Activated T-helper 1 cell treated with anti-CD3 and anti-CD28 coated beads, Interleukin-12 subunit alpha, Interleukin-12 subunit beta, Interleukin-2, Interleukin-4 antibody, amounts not matched to agents 30 ng/mL and 10 ng/mL and 1 ng/mL, durations not matched to agents 14 hours and 24 hours and 36 hours (primary cell): ENCODE data around the gene MMP8. TPM values are rescaled to one million over a fixed set of nuclear protein-coding genes. Genes with fewer than 3 reads are reported as not detected.

ENCODE experiments used
- DNase-seq: peaks from one replicate; pipeline ENCODE4 v3.0.0; 2021; ENCODE audit warnings: low spot score
- H3K27ac Mint-ChIP-seq: one replicate; pipeline ENCODE4 v1.8.0; 2021; ENCODE audit warnings: mild to moderate bottlenecking, mixed read lengths
- H3K27me3 Mint-ChIP-seq: one replicate; pipeline ENCODE4 v1.8.0; 2022; ENCODE audit warnings: mild to moderate bottlenecking, moderate library complexity, mixed read lengths; ENCODE audit not compliant: insufficient read depth
- H3K36me3 Mint-ChIP-seq: one replicate; pipeline ENCODE4 v1.8.0; 2021; ENCODE audit warnings: low read depth, mixed read lengths
- H3K4me1 Mint-ChIP-seq: one replicate; pipeline ENCODE4 v1.8.0; 2021; ENCODE audit warnings: low read depth, mixed read lengths
- H3K4me3 Mint-ChIP-seq: one replicate; pipeline ENCODE4 v1.8.0; 2021; ENCODE audit warnings: mild to moderate bottlenecking, moderate library complexity, mixed read lengths
- H3K9me3 Mint-ChIP-seq: one replicate; pipeline ENCODE4 v1.8.0; 2021; ENCODE audit warnings: mixed read lengths
- intact Hi-C: fragments of 100-400 bp; cut with micrococcal nuclease; formaldehyde crosslinking; loops from one replicate; pipeline ENCODE4 v1.15.1; 2024
- total RNA-seq: library from RNA; stranded (reverse); gene quantifications from 2 replicates; pipeline ENCODE4 v1.2.3, GENCODE V29; 2022

Gene MMP8
- total RNA-seq, 1 donor from 2014 or later = not detected

- intact Hi-C loops = loop anchor here (1.0 to 5.0 kb wide), 7 partner anchors 53 to 378 kb away; no protein-coding TSS in a partner anchor
- Mint-ChIP-seq H3K27ac (no peak overlapping the region), H3K9me3 (no peaks in the 10 kb centered on the region), H3K27me3 (peaks cover 7% of the 10 kb centered on the region), H3K4me1 (no peaks in the 10 kb centered on the region), H3K4me3 (no peak overlapping the region), H3K36me3 (no peaks in the 10 kb centered on the region)
- DNase-seq = no peak
These were observed 58.3 kb downstream of the MMP8 start for GRCh38 chr11:102666331-102666957.

- no peaks in the 10 kb centered on the region for H3K4me1 Mint-ChIP-seq
- H3K27ac Mint-ChIP-seq = no peak overlapping the region
- H3K4me3 Mint-ChIP-seq = no peak overlapping the region
- no peak for DNase-seq
- H3K27me3 Mint-ChIP-seq = peaks cover 7% of the 10 kb centered on the region
- H3K36me3 Mint-ChIP-seq = no peaks in the 10 kb centered on the region
- no peaks in the 10 kb centered on the region for H3K9me3 Mint-ChIP-seq
- intact Hi-C loops = no loop called here
These were observed 60.6 kb downstream of the MMP8 start for GRCh38 chr11:102664001-102664752.

GRCh38 chr11:102662607-102663006 is 62.1 kb downstream of the MMP8 start:
- intact Hi-C loops = no loop called here
- H3K36me3 Mint-ChIP-seq = no peaks in the 10 kb centered on the region
- H3K27me3 Mint-ChIP-seq = peaks cover 5% of the 10 kb centered on the region
- H3K4me1 Mint-ChIP-seq = no peaks in the 10 kb centered on the region
- H3K27ac Mint-ChIP-seq = no peak overlapping the region
- no peak overlapping the region for H3K4me3 Mint-ChIP-seq
- no peak for DNase-seq
- no peaks in the 10 kb centered on the region for H3K9me3 Mint-ChIP-seq

Other genes starting within 250 kb of the MMP8 start
- not detected in 2 replicates for gene MMP7, start 194.2 kb downstream of the MMP8 start, total RNA-seq
- not detected in 2 replicates for gene MMP20, start 99.6 kb downstream of the MMP8 start, total RNA-seq
- not detected in 2 replicates for gene MMP27, start 19.2 kb downstream of the MMP8 start, total RNA-seq
- not detected in 2 replicates for gene MMP10, start 55.7 kb upstream of the MMP8 start, total RNA-seq
- not detected in 2 replicates for gene MMP1, start 73.2 kb upstream of the MMP8 start, total RNA-seq
- not detected in 2 replicates for gene MMP3, start 118.7 kb upstream of the MMP8 start, total RNA-seq
- 0.10 TPM in 1 of 2 replicates, not detected in the other for gene MMP12, start 150.0 kb upstream of the MMP8 start, total RNA-seq
- not detected in 2 replicates for gene MMP13, start 230.8 kb upstream of the MMP8 start, total RNA-seq